ENCODE measurements around the gene MAZ. TPM values are rescaled to one million over a fixed set of nuclear protein-coding genes. Genes with fewer than 3 reads are reported as not detected.

The MAZ gene
- polyA plus RNA-seq, 1 of the 3 experiments (the other 2 are of a cell fraction): 163 TPM

DNA sequence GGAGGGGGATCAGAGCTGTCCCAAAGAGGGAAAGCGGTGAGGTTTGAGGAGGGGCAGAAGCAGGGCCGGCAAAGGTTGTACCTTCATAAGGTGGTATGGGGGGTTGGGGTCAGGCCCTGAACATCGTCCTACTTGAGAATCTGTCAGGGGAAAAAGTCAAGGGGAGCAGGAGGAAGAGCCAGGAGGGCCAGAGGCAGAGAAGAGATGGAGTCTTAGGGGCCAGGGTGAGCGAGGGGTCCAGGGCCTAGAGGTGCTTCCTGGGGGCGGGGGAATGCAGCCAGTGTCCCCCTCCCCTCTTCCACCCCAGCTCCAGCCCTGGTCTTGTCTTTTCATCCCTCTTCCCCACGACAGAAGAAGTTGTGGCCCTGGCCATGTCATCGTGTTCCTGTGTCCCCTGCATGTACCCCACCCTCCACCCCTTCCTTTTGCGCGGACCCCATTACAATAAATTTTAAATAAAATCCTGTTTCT is 4.4 kb downstream of the MAZ start:
- H3K9ac ChIP-seq: no peak overlapping the region
- POLR2A ChIA-PET: interaction anchor here (1.2 kb wide), 1 partner anchor 10 kb away, joined by 4 read pairs; the partner anchor contains the start of gene MVP
- peaks cover 13 to 18% of the 10 kb centered on the region in 2 experiments for H3K36me3 ChIP-seq (replicated peaks in 1 of 2; ENCODE audit: control insufficient read depth in 1 of 2, insufficient read depth in 2 of 2, low read length in 1 of 2)
- no peak for TF ChIP-seq RFX5 (IDR thresholded peaks at IDR 0.05; ENCODE audit: low read length)
- TF ChIP-seq, protein P1, sequence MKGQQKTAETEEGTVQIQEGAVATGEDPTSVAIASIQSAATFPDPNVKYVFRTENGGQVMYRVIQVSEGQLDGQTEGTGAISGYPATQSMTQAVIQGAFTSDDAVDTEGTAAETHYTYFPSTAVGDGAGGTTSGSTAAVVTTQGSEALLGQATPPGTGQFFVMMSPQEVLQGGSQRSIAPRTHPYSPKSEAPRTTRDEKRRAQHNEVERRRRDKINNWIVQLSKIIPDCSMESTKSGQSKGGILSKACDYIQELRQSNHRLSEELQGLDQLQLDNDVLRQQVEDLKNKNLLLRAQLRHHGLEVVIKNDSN (IDR thresholded peaks at IDR 0.05; ENCODE audit: borderline replicate concordance, low read depth): no peak
- TF ChIP-seq FOSL2 (IDR thresholded peaks at IDR 0.05; ENCODE audit: borderline replicate concordance, low read depth): no peak
- TF ChIP-seq, protein P2, sequence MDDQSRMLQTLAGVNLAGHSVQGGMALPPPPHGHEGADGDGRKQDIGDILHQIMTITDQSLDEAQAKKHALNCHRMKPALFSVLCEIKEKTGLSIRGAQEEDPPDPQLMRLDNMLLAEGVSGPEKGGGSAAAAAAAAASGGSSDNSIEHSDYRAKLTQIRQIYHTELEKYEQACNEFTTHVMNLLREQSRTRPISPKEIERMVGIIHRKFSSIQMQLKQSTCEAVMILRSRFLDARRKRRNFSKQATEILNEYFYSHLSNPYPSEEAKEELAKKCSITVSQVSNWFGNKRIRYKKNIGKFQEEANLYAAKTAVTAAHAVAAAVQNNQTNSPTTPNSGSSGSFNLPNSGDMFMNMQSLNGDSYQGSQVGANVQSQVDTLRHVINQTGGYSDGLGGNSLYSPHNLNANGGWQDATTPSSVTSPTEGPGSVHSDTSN (IDR thresholded peaks at IDR 0.05): no peak
- TF ChIP-seq, protein P3, sequence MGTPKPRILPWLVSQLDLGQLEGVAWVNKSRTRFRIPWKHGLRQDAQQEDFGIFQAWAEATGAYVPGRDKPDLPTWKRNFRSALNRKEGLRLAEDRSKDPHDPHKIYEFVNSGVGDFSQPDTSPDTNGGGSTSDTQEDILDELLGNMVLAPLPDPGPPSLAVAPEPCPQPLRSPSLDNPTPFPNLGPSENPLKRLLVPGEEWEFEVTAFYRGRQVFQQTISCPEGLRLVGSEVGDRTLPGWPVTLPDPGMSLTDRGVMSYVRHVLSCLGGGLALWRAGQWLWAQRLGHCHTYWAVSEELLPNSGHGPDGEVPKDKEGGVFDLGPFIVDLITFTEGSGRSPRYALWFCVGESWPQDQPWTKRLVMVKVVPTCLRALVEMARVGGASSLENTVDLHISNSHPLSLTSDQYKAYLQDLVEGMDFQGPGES (IDR thresholded peaks at IDR 0.05; ENCODE audit: low read depth, low read length): no peak
- TF ChIP-seq MEF2A (IDR thresholded peaks at IDR 0.05; ENCODE audit: borderline replicate concordance, low read depth): no peak
- TF ChIP-seq, protein P4, sequence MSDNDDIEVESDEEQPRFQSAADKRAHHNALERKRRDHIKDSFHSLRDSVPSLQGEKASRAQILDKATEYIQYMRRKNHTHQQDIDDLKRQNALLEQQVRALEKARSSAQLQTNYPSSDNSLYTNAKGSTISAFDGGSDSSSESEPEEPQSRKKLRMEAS (IDR thresholded peaks at IDR 0.05; ENCODE audit: low read depth): no peak
- no peak for TF ChIP-seq TEAD4 (IDR thresholded peaks at IDR 0.05; ENCODE audit: borderline replicate concordance, insufficient read depth)
- no peak for TF ChIP-seq GATA2 (CRISPR knock-in tag; IDR thresholded peaks at IDR 0.05)
- TF ChIP-seq SMC3 (IDR thresholded peaks at IDR 0.05; ENCODE audit: low read depth, low read length): no peak
- H3K79me2 ChIP-seq (ENCODE audit: insufficient read depth): peaks cover 65% of the 10 kb centered on the region
- H3K27me3 ChIP-seq (ENCODE audit: insufficient read depth): no peaks in the 10 kb centered on the region
- H3K9me2 ChIP-seq: no peaks in the 10 kb centered on the region
- H3K4me1 ChIP-seq (ENCODE audit: control insufficient read depth in 1 of 2, insufficient read depth in 2 of 2, low read depth in 1 of 2, low read length in 1 of 2): peaks cover 47 to 71% of the 10 kb centered on the region in 2 experiments
- WGBS (ENCODE audit: low lambda C conversion rate): 29% methylated on average over 8 of the region's 9 CpGs
- no peak overlapping the region for H2AFZ ChIP-seq (ENCODE audit: low read depth)
- H3K27ac ChIP-seq (ENCODE audit: low read depth in 2 of 2, low read length in 1 of 2): peak overlapping the region; percentile 87 to 97
- H3F3A ChIP-seq (replicated peaks; ENCODE audit: insufficient read depth): peaks cover 45% of the 10 kb centered on the region
- H3K4me2 ChIP-seq: peak overlapping the region; percentile 97
- no peak for DNase-seq
- H3K9me3 ChIP-seq: no peaks in the 10 kb centered on the region
- H4K20me1 ChIP-seq (ENCODE audit: insufficient read depth): peaks cover 15% of the 10 kb centered on the region
- peak overlapping the region; percentile 68 to 80; a peak in 3 of 4 replicates for H3K4me3 ChIP-seq (ENCODE audit: low read depth in 2 of 2, low read length in 1 of 2)
- CTCF ChIA-PET: interaction anchor here (1.0 to 1.7 kb wide), 4 partner anchors 17 to 222 kb away, joined by 3 to 6 read pairs (median 4); partner anchors contain the start of gene TLCD3B

DNA sequence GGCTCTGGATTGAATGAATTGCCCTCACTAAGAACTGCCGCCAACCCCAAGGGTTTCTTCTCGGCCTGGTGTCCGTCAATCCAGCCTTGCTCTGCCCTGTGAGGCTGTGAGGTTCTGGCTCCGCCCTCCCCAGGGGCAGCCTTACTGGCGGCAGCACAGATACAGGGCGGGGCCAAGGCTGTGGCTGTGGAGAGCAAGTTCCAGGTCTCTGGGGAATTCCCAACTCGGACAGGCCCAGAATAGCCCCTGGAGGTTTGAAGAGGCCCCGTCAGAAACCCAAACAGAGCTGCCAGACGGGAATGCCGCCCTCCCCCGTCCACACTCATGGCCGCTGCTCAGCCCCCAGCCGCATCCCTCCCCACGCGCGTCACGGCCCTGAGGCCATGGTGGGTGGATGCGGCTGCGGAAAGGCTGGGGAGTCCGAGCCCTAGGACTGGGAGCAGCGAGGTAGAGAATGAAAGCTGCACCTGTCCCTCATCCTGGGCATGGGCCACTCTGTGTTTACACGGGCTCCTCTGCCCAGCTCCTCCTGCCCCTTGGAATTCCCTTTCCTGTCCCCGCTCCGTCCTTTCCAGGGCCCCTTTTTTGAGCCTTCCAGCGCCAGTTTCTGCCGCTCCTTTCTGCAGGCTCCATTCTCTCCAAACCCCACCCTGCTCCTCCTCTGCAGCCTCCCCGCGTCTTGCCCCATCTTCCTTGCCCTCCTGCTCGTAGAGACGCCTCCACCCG is 5.0 kb downstream of the MAZ start:
- Histone ChIP-seq H4K20me1 (ENCODE audit: insufficient read depth) (peaks cover 15% of the 10 kb centered on the region), H3K9ac (peak overlapping the region; percentile 80), H2AFZ (ENCODE audit: low read depth) (peak overlapping the region; percentile 72; the same call in 1 of the 2 replicates), H3K4me2 (peak overlapping the region; percentile 97), H3F3A (replicated peaks; ENCODE audit: insufficient read depth) (peaks cover 45% of the 10 kb centered on the region), H3K27ac (ENCODE audit: low read depth in 2 of 2, low read length in 1 of 2) (peak overlapping the region; percentile 87 to 97), H3K9me3 (no peaks in the 10 kb centered on the region), H3K27me3 (ENCODE audit: insufficient read depth) (no peaks in the 10 kb centered on the region), H3K4me3 (ENCODE audit: low read depth in 2 of 2, low read length in 1 of 2) (peak overlapping the region; percentile 68 to 80), H3K4me1 (ENCODE audit: control insufficient read depth in 1 of 2, insufficient read depth in 2 of 2, low read depth in 1 of 2, low read length in 1 of 2) (peaks cover 47 to 71% of the 10 kb centered on the region in 2 experiments), H3K36me3 (replicated peaks in 1 of 2; ENCODE audit: control insufficient read depth in 1 of 2, insufficient read depth in 2 of 2, low read length in 1 of 2) (peaks cover 13 to 18% of the 10 kb centered on the region in 2 experiments), H3K9me2 (no peaks in the 10 kb centered on the region), H3K79me2 (ENCODE audit: insufficient read depth) (peaks cover 67% of the 10 kb centered on the region)
- under 1% methylated on average over 28 of the region's 31 CpGs for WGBS (ENCODE audit: low lambda C conversion rate)
- DNase-seq: peak; percentile 88
- ChIA-PET CTCF (interaction anchor here (1.0 to 3.1 kb wide), 6 partner anchors 17 to 221 kb away, joined by 3 to 14 read pairs (median 6); partner anchors contain the start of genes ASPHD1, SEZ6L2 and TLCD3B), POLR2A (interaction anchor here (1.2 kb wide), 1 partner anchor 9 kb away, joined by 4 read pairs; the partner anchor contains the start of gene MVP)
- TF ChIP-seq TEAD4 (IDR thresholded peaks at IDR 0.05; ENCODE audit: borderline replicate concordance, insufficient read depth): peak; percentile 44; the same call in 1 of the 2 replicates
- TF ChIP-seq SMC3 (IDR thresholded peaks at IDR 0.05; ENCODE audit: low read depth, low read length): no peak
- TF ChIP-seq, protein P1 (IDR thresholded peaks at IDR 0.05; ENCODE audit: borderline replicate concordance, low read depth): no peak
- TF ChIP-seq, protein P5, sequence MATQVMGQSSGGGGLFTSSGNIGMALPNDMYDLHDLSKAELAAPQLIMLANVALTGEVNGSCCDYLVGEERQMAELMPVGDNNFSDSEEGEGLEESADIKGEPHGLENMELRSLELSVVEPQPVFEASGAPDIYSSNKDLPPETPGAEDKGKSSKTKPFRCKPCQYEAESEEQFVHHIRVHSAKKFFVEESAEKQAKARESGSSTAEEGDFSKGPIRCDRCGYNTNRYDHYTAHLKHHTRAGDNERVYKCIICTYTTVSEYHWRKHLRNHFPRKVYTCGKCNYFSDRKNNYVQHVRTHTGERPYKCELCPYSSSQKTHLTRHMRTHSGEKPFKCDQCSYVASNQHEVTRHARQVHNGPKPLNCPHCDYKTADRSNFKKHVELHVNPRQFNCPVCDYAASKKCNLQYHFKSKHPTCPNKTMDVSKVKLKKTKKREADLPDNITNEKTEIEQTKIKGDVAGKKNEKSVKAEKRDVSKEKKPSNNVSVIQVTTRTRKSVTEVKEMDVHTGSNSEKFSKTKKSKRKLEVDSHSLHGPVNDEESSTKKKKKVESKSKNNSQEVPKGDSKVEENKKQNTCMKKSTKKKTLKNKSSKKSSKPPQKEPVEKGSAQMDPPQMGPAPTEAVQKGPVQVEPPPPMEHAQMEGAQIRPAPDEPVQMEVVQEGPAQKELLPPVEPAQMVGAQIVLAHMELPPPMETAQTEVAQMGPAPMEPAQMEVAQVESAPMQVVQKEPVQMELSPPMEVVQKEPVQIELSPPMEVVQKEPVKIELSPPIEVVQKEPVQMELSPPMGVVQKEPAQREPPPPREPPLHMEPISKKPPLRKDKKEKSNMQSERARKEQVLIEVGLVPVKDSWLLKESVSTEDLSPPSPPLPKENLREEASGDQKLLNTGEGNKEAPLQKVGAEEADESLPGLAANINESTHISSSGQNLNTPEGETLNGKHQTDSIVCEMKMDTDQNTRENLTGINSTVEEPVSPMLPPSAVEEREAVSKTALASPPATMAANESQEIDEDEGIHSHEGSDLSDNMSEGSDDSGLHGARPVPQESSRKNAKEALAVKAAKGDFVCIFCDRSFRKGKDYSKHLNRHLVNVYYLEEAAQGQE (IDR thresholded peaks at IDR 0.05; ENCODE audit: low read depth, low read length): peak; percentile 7; the same call in 1 of the 2 replicates
- TF ChIP-seq, protein P4 (IDR thresholded peaks at IDR 0.05; ENCODE audit: low read depth): peak; percentile 22
- peak; percentile 82; the same call in 1 of the 2 replicates for TF ChIP-seq SIN3A (IDR thresholded peaks at IDR 0.05; ENCODE audit: borderline replicate concordance, low read depth, low read length)
- no peak for TF ChIP-seq NRF1 (IDR thresholded peaks at IDR 0.05; ENCODE audit: low read depth, low read length)
- TF ChIP-seq TCF12 (IDR thresholded peaks at IDR 0.05): peak; percentile 45; the same call in 1 of the 2 replicates
